H1 (cell line): Measurements from ENCODE around the gene AQP12A. TPM values are rescaled to one million over a fixed set of nuclear protein-coding genes. Genes with fewer than 3 reads are reported as not detected.
A peak's percentile ranks its signal among the peaks of the same experiment; 100 is the strongest.
"Not testable (repeated sequence)": the region's sequence is repeated elsewhere in the genome, so short reads cannot be mapped to it uniquely, and the experiment has no call there.

Experiments
- CTCF ChIA-PET: fragments of 300-600 bp; sonication (Branson Sonifier 250); formaldehyde crosslinking; loops from one replicate; lab custom pipeline; 2021; ENCODE audit not compliant: partially characterized antibody; lab: Charles Lee
- POLR2A ChIA-PET: fragments of 300-600 bp; sonication (Branson Sonifier 250); formaldehyde crosslinking; loops from one replicate; lab custom pipeline; 2021; ENCODE audit warnings: inconsistent platforms; ENCODE audit not compliant: partially characterized antibody; lab: Charles Lee
- DNase-seq, 2 experiments: peaks; one replicate each; pipeline versions ENCODE4 v3.0.0 to v3.0.0-alpha.2; 2010 to 2022; ENCODE audit warnings: low spot score in 2 of 2, low read depth in 1 of 2, mixed read lengths in 1 of 2
- FAIRE-seq: peaks from 2 replicates; lab custom pipeline; 2011; peaks lifted over from hg19 to GRCh38; lab: Jason Lieb, UNC
- H2AFZ ChIP-seq: 2 replicates; pipeline ENCODE4 v1.8.1; 2012; ENCODE audit warnings: low read length, inconsistent platforms
- H2AK5ac ChIP-seq: 2 replicates; pipeline ENCODE4 v1.6.1; 2013; ENCODE audit warnings: low read depth, low read length
- H2BK120ac ChIP-seq: replicated peaks from 2 replicates; pipeline ENCODE3; 2013; ENCODE audit warnings: low read depth, low read length, inconsistent platforms
- H2BK12ac ChIP-seq: 2 replicates; pipeline ENCODE4 v1.6.1; 2013; ENCODE audit warnings: low read depth, low read length
- H2BK15ac ChIP-seq: 2 replicates; pipeline ENCODE4 v1.6.1; 2013; ENCODE audit warnings: low read length
- H2BK20ac ChIP-seq: 2 replicates; pipeline ENCODE4 v1.6.1; 2013; ENCODE audit warnings: low read length
- H2BK5ac ChIP-seq: 2 replicates; pipeline ENCODE4 v1.6.1; 2013; ENCODE audit warnings: low read depth, low read length
- H3K14ac ChIP-seq: 2 replicates; pipeline ENCODE4 v1.6.1; 2013; ENCODE audit warnings: inconsistent platforms; ENCODE audit not compliant: insufficient read length
- H3K18ac ChIP-seq: 2 replicates; pipeline ENCODE4 v1.6.1; 2013; ENCODE audit warnings: low read length; ENCODE audit errors: extremely low read depth
- H3K23ac ChIP-seq: 2 replicates; pipeline ENCODE4 v1.6.1; 2013; ENCODE audit warnings: inconsistent platforms; ENCODE audit not compliant: insufficient read length
- H3K23me2 ChIP-seq: 2 replicates; pipeline ENCODE4 v1.6.1; 2013; ENCODE audit warnings: low read depth, low read length
- H3K27ac ChIP-seq: 2 replicates; pipeline ENCODE4 v1.6.1; 2011; ENCODE audit warnings: low read depth, low read length, inconsistent platforms
- H3K27me3 ChIP-seq, 4 experiments: replicated peaks in 1 of 4; 1 replicate in 1 of 4; 2 replicates in 3 of 4; pipeline versions ENCODE4 v1.6.1 to v1.8.1; 2011 to 2013; ENCODE audit warnings: low read length in 3 of 4, mild to moderate bottlenecking in 3 of 4, inconsistent platforms in 2 of 4, mixed read lengths in 2 of 4, moderate library complexity in 1 of 4; ENCODE audit not compliant: control insufficient read depth in 3 of 4, insufficient read depth in 3 of 4; ENCODE audit errors: extremely low read depth in 1 of 4
- H3K36me3 ChIP-seq, 4 experiments: 2 replicates each; pipeline versions ENCODE4 v1.6.1 to v1.8.1; 2011 to 2013; ENCODE audit warnings: mild to moderate bottlenecking in 4 of 4, low read length in 3 of 4, moderate library complexity in 2 of 4, control low read depth in 1 of 4, inconsistent platforms in 1 of 4; ENCODE audit not compliant: insufficient read depth in 4 of 4, control insufficient read depth in 2 of 4
- H3K4ac ChIP-seq: replicated peaks from 2 replicates; pipeline ENCODE3; 2013; ENCODE audit warnings: low read length, low read depth, mixed read lengths, inconsistent platforms; ENCODE audit not compliant: insufficient read length
- H3K4me1 ChIP-seq, 4 experiments: replicated peaks in 1 of 4; 1 replicate in 1 of 4; 2 replicates in 3 of 4; pipeline versions ENCODE4 v1.6.1 to v1.8.1; 2011 to 2013; ENCODE audit warnings: low read length in 3 of 4, inconsistent platforms in 2 of 4, mixed read lengths in 1 of 4; ENCODE audit not compliant: insufficient read depth in 4 of 4, control insufficient read depth in 3 of 4
- H3K4me2 ChIP-seq, 2 experiments: 2 replicates each; pipeline versions ENCODE4 v1.6.1 to v1.8.1; 2011 to 2013; ENCODE audit warnings: low read depth in 2 of 2, low read length in 2 of 2, control low read depth in 1 of 2, inconsistent platforms in 1 of 2, mild to moderate bottlenecking in 1 of 2; ENCODE audit not compliant: insufficient read depth in 1 of 2
- H3K4me3 ChIP-seq, 4 experiments: fragments of 200-600, 300-600 bp in 1 of 4; sonication (generic), shearing (Covaris generic), sonication (Bioruptor Twin) in 1 of 4; 2 replicates each; pipeline versions ENCODE4 v1.5.1 to v1.8.1; 2011 to 2016; ENCODE audit warnings: low read length in 4 of 4, low read depth in 3 of 4, control low read depth in 2 of 4, inconsistent platforms in 2 of 4, mild to moderate bottlenecking in 2 of 4, mixed read lengths in 1 of 4, moderate library complexity in 1 of 4; ENCODE audit not compliant: insufficient read depth in 2 of 4; ENCODE audit errors: extremely low read depth in 1 of 4
- H3K56ac ChIP-seq: replicated peaks from 2 replicates; pipeline ENCODE3; 2013; ENCODE audit warnings: low read depth, mild to moderate bottlenecking, mixed read lengths, low read length, inconsistent platforms; ENCODE audit not compliant: insufficient read length
- H3K79me1 ChIP-seq: 2 replicates; pipeline ENCODE4 v1.6.1; 2013; ENCODE audit warnings: low read depth, low read length, control low read depth
- H3K79me2 ChIP-seq, 2 experiments: 2 replicates each; pipeline versions ENCODE4 v1.6.1 to v1.8.1; 2012 to 2013; ENCODE audit warnings: low read length in 2 of 2, mild to moderate bottlenecking in 2 of 2, inconsistent platforms in 1 of 2; ENCODE audit not compliant: insufficient read depth in 2 of 2, control insufficient read depth in 1 of 2
- H3K9ac ChIP-seq, 4 experiments: replicated peaks in 1 of 4; 1 replicate in 1 of 4; 2 replicates in 3 of 4; pipeline versions ENCODE4 v1.6.1 to v1.8.1; 2011 to 2013; ENCODE audit warnings: low read depth in 3 of 4, low read length in 3 of 4, control low read depth in 2 of 4, mild to moderate bottlenecking in 2 of 4, moderate library complexity in 2 of 4, inconsistent platforms in 1 of 4; ENCODE audit errors: extremely low read depth in 1 of 4
- H3K9me3 ChIP-seq, 2 experiments: 2 replicates each; pipeline versions ENCODE4 v1.6.1 to v1.8.1; 2012 to 2013; ENCODE audit warnings: mild to moderate bottlenecking in 2 of 2, moderate library complexity in 2 of 2, control low read depth in 1 of 2, inconsistent platforms in 1 of 2, low read depth in 1 of 2, low read length in 1 of 2, mixed read lengths in 1 of 2; ENCODE audit not compliant: insufficient read depth in 2 of 2
- H4K20me1 ChIP-seq, 2 experiments: replicated peaks in 1 of 2; 2 replicates each; pipeline versions ENCODE3 to v1.8.1; 2011 to 2013; ENCODE audit warnings: inconsistent platforms in 2 of 2, low read length in 2 of 2, mild to moderate bottlenecking in 1 of 2; ENCODE audit not compliant: insufficient read depth in 2 of 2, control insufficient read depth in 1 of 2
- H4K5ac ChIP-seq: 2 replicates; pipeline ENCODE4 v1.6.1; 2013; ENCODE audit warnings: low read length, low read depth, mixed read lengths, inconsistent platforms; ENCODE audit not compliant: insufficient read length
- H4K8ac ChIP-seq: 2 replicates; pipeline ENCODE4 v1.8.0; 2013; ENCODE audit warnings: mild to moderate bottlenecking, moderate library complexity, low read length, inconsistent platforms; ENCODE audit not compliant: insufficient read depth; ENCODE audit errors: extremely low read depth
- H4K91ac ChIP-seq: replicated peaks from 2 replicates; pipeline ENCODE3; 2013; ENCODE audit warnings: low read length, mixed read lengths, inconsistent platforms; ENCODE audit not compliant: insufficient read length
- WGBS, 2 experiments: shearing (Covaris generic) in 1 of 2; methylation state at CpG; one replicate each; pipeline versions ENCODE4 v1.1.6 to v1.1.7; 2013 to 2015; ENCODE audit warnings: low lambda C conversion rate in 2 of 2, mixed read lengths in 2 of 2, inconsistent platforms in 1 of 2, low coverage in 1 of 2, missing lambda C conversion rate in 1 of 2; ENCODE audit not compliant: insufficient replicate concordance in 2 of 2, insufficient coverage in 1 of 2, insufficient read length in 1 of 2; ENCODE audit errors: extremely low coverage in 1 of 2, missing lambda C conversion rate in 1 of 2; 5-methylcytosine and 5-hydroxymethylcytosine counted together
- polyA plus RNA-seq, 7 experiments: library from polyadenylated mRNA; depleted of rRNA in 3 of 7; stranded (reverse) in 5 of 7; unstranded in 2 of 7; fragments of >200 nt in 5 of 7; fragments of 200-250 nt in 2 of 7; gene quantifications; 1 replicate in 5 of 7; 2 replicates in 1 of 7; 4 replicates in 1 of 7; pipeline versions ENCODE4 v1.2.1 to v1.2.3, GENCODE V29; 2011 to 2013; ENCODE audit warnings: missing spikeins in 2 of 7, mixed read lengths in 2 of 7
- total RNA-seq: library from RNA; stranded (reverse); fragmentation: NEBNext Ultra II Directional; extraction: Animal tissue kit (Norgen Biotek cat#: 25700); gene quantifications from 2 replicates; pipeline ENCODE4 v1.2.1, GENCODE V29; 2021

The AQP12A gene
- total and polyA plus RNA-seq, 2 of the 8 experiments (the other 6 are each of a cell fraction or from before 2014, with no cell fraction given): not detected

GRCh38 chr2:240678043-240678442 is 13.6 kb upstream of the AQP12A start:
- H2BK5ac ChIP-seq, H4K20me1 ChIP-seq, H2BK12ac ChIP-seq, H3K79me2 ChIP-seq, H3K14ac ChIP-seq, H3K4me1 ChIP-seq, H3K4me2 ChIP-seq, H3K23me2 ChIP-seq, FAIRE-seq, H4K91ac ChIP-seq, H3K4me3 ChIP-seq, H3K4ac ChIP-seq, H3K56ac ChIP-seq, H4K5ac ChIP-seq, H2AK5ac ChIP-seq, H3K23ac ChIP-seq, CTCF ChIA-PET, H2AFZ ChIP-seq, H3K9me3 ChIP-seq, H2BK15ac ChIP-seq, H3K27me3 ChIP-seq, DNase-seq, H4K8ac ChIP-seq, H2BK120ac ChIP-seq, H3K18ac ChIP-seq, H3K36me3 ChIP-seq, H3K27ac ChIP-seq, H3K79me1 ChIP-seq, H3K9ac ChIP-seq, H2BK20ac ChIP-seq, POLR2A ChIA-PET: not testable (repeated sequence)
- WGBS, 2 experiments: 33% methylated on average over 1 of the region's 14 CpGs; no CpG with 5 or more reads in 1 of the 2 experiments

- H4K91ac ChIP-seq, H3K23me2 ChIP-seq, H3K27ac ChIP-seq, H2BK20ac ChIP-seq, H2BK120ac ChIP-seq, H3K56ac ChIP-seq, H3K4ac ChIP-seq, H2BK12ac ChIP-seq, H3K4me3 ChIP-seq, H3K9ac ChIP-seq, H3K27me3 ChIP-seq, H2AK5ac ChIP-seq, H3K4me2 ChIP-seq, POLR2A ChIA-PET, H4K20me1 ChIP-seq, H4K8ac ChIP-seq, DNase-seq, H2BK15ac ChIP-seq, H3K36me3 ChIP-seq, H3K79me1 ChIP-seq, CTCF ChIA-PET, H4K5ac ChIP-seq, H3K4me1 ChIP-seq, H2BK5ac ChIP-seq, H2AFZ ChIP-seq, H3K23ac ChIP-seq, H3K14ac ChIP-seq, H3K79me2 ChIP-seq, H3K18ac ChIP-seq, H3K9me3 ChIP-seq: not testable (repeated sequence)
- FAIRE-seq: peak; percentile 74
- WGBS, 2 experiments: no CpG with 5 or more reads among the region's 19 CpGs
Measured at GRCh38 chr2:240678909-240679308, 12.8 kb upstream of the AQP12A start.
